NCI-H2196 (cell line): ENCODE measurements around the gene AHR.
"Not testable (repeated sequence)": the region's sequence is repeated elsewhere in the genome, so short reads cannot be mapped to it uniquely, and the experiment has no call there.

Experiments
- DNase-seq: peaks from one replicate; lab custom pipeline; 2025; ENCODE audit not compliant: unreplicated experiment; lab: John Stamatoyannopoulos, UW

The AHR gene

DNA sequence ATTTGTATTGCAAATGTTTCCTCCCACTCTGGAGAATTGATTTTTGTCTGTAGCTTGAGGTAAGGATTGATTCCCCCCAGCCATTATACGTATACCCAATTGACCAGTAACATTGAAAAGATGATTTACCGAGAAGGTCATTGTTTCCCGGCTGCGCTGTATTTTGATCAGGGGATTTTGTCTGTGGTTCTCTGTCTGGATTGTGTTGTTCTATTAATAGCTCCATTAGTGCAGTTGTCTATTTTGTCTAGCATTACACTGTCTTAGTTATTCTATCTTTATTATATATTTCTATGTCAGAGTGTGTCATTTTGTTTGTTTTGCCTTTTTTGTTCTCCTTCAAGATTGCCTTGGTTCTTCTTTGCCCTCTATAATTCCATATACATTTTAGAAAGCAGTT lies 37.7 kb downstream of the AHR start:
- DNase-seq: no peak

DNA sequence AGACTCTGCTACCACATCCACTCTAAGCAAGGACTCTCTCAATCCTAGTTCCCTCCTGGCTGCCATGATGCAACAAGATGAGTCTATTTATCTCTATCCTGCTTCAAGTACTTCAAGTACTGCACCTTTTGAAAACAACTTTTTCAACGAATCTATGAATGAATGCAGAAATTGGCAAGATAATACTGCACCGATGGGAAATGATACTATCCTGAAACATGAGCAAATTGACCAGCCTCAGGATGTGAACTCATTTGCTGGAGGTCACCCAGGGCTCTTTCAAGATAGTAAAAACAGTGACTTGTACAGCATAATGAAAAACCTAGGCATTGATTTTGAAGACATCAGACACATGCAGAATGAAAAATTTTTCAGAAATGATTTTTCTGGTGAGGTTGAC lies 40.7 kb downstream of the AHR start:
- DNase-seq: no peak

DNA sequence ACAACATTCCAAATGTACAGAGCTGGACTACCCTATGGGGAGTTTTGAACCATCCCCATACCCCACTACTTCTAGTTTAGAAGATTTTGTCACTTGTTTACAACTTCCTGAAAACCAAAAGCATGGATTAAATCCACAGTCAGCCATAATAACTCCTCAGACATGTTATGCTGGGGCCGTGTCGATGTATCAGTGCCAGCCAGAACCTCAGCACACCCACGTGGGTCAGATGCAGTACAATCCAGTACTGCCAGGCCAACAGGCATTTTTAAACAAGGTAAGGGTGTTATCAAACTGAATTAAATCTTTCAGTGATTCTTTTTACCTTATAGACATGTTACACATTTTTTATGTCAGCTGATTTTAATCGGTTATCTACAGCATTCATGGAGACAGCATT lies 41.5 kb downstream of the AHR start:
- no peak for DNase-seq

- no peak for DNase-seq
Observed at GRCh38 chr7:17340655-17341054, 42.2 kb downstream of the AHR start.

GRCh38 chr7:17342756-17343155 lies 44.3 kb downstream of the AHR start:
- no peak for DNase-seq

DNA sequence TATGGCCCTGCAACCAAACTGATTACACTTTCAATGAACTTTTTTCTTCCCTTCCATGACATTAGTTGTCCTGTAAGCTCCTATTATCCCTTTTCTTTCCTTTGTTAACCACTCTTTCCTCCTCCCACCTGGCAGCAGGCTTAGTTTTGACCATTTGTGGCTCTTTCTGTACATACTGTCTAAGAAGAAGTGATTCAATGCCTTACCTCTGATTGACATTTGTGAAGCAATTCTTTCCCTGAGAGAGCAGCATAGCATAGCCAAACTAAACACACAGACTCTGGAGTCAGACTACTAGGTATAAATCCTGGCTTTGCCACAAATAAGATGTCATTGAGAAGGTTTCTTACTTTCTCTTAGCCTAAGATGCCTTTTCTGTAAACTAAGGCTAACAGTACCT lies 48.9 kb downstream of the AHR start:
- no peak for DNase-seq

DNA sequence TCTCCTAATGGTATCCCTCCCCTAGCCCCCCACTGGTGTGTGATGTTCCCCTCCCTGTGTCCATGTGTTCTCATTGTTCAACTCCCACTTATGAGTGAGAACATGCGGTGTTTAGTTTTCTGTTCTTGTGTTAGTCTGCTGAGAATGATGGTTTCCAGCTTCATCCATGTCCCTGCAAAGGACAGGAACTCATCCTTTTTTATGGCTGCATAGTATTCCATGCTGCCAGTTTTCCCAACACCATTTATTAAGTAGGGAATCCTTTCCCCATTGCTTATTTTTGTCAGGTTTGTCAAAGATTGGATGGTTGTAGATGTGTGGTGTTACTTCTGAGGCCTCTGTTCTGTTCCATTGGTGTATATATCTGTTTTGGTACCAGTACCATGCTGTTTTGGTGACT lies 50.5 kb downstream of the AHR start:
- DNase-seq: not testable (repeated sequence)

- DNase-seq: not testable (repeated sequence)
Observed at GRCh38 chr7:17350321-17350720, 51.9 kb downstream of the AHR start.

DNA sequence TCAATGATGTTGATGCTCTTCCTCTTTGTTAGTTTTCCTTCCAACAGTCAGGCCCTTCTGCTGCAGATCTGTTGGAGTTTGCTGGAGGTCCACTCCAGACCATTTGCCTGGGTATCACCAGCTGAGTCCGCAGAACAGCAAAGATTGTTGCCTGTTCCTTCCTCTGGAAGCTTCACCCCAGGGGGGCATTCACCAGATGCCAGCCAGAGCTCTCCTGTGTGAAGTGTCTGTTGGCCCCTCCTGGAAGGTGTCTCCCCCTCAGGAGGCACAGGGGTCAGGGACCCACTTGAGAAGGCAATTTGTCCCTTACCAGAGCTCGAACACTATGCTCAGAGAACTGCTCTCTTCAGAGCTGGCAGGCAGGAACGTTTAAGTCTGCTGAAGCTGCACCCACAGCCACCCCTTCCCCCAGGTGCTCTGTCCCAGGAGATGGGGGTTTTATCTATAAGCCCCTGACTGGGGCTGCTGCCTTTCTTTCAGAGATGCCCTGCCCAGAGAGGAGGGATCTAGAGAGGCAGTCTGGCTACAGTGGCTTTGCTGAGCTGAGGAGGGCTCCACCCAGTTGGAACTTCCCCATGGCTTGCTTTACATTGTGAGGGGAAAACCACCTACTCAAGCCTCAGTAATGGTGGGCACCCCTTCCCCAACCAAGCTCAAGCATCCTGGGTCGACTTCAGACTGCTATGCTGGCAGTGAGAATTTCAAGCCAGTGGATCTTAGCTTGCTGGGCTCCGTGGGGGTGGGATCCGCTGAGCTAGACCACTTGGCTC lies 55.4 kb downstream of the AHR start:
- DNase-seq: not testable (repeated sequence)

DNA sequence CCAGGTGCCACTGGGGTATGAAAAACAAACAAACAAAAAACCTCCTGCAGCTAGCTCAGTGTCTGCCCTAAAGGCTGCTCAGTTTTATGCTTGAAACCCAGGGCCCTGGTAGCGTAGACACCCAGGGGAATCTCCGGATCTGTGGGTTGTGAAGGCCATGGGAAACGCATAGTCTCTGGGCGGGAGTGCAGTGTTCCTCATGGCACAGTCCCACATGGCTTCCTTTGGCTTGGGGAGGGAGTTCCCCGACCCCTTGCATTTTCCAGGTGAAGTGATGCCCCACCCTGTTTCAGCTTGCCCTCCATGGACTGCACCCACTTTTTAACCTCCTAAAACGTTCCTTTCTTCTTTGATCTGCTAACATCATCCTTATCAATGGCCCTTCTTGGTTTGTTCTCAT lies 56.0 kb downstream of the AHR start:
- no peak for DNase-seq

- DNase-seq: no peak
Observed at GRCh38 chr7:17355050-17355449, 56.6 kb downstream of the AHR start.

DNA sequence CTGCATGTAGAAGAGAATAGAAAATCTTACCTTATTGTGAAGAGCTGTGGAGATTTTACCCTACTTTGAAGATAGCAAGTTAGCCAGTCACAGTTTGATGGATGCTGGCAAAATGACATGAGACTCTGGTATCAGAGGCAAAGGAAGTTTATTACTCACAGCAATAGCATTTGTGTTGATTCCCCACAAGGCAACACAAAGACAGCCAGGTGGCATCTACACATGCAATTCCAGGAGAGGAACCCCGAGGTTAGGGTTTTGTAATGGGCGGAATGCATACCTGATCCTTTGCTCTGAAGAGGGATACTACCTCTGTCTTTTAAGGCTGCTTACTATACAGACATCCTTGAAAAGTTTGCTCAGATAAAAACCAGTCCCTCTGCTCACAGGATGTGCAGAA lies 59.5 kb downstream of the AHR start:
- DNase-seq: no peak

GRCh38 chr7:17359610-17360009 lies 61.2 kb downstream of the AHR start:
- no peak for DNase-seq

- no peak for DNase-seq
Observed at GRCh38 chr7:17362439-17363105, 64.1 kb downstream of the AHR start.

DNA sequence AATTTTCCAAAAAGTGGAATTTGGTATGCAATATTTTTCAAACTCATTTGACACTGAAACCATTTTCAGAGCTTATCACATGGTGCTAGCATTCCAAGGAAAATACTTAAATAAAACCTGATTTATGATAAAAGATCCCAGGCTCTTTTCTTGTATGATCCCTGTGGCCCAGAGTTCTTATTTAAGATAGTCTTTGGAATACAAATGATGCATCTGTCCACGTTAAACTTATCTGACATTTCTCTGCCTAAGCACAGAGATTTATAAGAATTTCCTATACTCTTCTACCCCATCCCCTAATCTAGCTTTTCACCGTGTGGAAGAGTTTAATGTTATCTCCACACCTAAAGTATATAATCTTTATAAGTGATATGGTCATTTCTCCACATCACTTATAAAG lies 66.2 kb downstream of the AHR start:
- no peak for DNase-seq

DNA sequence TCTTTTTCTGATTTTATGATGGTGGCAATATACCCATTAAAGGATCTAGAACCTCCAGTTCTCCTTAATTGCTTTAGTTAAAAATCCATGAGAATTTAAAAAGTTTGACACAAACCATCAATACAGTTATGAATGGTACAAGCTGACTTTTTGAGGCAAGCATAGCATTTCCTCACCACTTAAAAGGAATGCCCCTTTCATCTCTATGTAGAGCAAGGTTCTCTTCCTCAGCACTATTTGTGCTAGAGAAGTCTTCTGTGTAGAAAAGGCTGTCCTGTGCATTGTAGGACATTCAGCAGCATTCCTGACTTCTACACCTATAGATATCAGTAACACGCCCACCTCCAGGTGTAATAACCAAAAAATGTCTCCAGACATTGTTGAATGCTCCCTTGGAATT lies 67.3 kb downstream of the AHR start:
- no peak for DNase-seq

DNA sequence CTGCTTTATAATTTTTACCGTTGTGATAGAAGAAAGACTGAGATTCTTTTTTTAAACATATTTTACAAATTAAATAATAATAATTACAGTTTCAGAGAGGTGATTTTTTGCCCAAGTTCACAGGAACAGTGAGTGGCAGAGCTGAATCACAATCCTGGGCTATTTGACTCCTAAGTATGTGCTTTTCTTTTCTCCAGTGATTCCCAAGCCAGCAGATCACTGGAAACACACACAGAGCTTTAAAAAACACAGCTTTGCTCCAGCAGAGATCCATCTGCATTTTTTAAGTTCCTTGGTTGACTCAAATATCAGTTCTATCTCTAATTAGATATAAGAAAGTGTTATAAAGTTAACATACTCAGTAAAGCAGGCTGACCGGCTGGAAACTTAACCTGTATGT lies 69.0 kb downstream of the AHR start:
- DNase-seq: no peak

- DNase-seq: no peak
Observed at GRCh38 chr7:17368856-17369524, 70.5 kb downstream of the AHR start.

GRCh38 chr7:17369691-17370426 lies 71.4 kb downstream of the AHR start:
- DNase-seq: no peak

DNA sequence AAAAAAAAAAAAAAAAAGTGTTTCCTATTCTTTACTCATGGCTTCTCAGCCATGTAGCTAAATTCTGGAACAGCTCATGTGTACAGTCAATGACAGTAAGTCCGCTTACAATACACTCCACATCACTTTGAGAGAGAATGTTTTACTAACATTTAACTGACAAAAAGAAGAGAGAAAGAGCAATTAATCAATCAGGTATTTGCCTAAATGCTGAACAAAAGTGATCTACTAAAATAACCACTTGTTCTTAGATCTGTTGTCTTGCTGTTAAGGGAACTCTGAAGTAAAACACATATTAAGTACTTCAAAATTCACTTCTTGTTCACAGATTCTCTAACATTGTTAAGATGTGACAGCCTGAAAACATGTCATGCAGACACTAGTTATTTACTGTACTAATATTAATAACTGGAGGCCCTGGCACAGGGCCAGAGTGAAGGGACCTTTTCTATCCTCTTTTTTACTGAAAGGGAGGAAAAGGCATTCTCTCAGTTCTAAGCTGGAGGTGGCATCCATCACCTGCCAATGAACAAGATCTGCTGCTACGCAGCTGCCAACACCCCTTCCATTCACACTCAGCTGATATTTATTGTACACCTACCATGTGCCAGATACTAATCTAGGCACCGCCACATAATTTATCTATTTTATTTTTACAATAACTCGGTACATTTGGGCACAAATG lies 72.6 kb downstream of the AHR start:
- DNase-seq: no peak
